HG03039 (cell line): ENCODE results near the gene SERPINB12.
A peak's percentile ranks its signal among the peaks of the same experiment; 100 is the strongest.

ENCODE experiments used
- ATAC-seq: cut with Tn5 transposase; IDR thresholded peaks from one replicate; pipeline ENCODE4 v1.9.1; 2021; ENCODE audit warnings: mild to moderate bottlenecking, moderate library complexity; ENCODE audit not compliant: unreplicated experiment

The SERPINB12 gene

DNA sequence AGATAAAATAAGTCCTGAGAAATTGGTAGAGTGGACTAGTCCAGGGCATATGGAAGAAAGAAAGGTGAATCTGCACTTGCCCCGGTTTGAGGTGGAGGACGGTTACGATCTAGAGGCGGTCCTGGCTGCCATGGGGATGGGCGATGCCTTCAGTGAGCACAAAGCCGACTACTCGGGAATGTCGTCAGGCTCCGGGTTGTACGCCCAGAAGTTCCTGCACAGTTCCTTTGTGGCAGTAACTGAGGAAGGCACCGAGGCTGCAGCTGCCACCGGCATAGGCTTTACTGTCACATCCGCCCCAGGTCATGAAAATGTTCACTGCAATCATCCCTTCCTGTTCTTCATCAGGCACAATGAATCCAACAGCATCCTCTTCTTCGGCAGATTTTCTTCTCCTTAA is 54.8 kb downstream of the SERPINB12 start:
- no peak for ATAC-seq

DNA sequence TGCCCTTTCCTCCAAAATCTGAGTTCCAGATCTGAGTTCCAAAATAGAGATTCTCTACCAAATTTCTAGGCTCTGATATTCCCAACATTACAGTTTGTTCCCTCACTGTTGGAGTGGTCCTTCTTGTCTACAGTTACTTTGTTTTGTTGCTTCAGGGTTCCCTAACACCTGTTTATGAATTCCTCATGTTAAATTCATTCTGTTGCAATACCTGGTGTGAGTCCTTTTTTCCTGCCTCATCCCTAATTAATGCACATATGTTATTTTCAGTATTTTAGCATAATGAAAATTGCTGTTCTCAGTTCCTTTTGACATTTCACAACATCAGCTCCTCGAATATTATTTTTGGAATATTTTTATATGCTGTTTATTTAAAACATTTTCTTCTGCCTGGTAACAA is 61.2 kb downstream of the SERPINB12 start:
- no peak for ATAC-seq

DNA sequence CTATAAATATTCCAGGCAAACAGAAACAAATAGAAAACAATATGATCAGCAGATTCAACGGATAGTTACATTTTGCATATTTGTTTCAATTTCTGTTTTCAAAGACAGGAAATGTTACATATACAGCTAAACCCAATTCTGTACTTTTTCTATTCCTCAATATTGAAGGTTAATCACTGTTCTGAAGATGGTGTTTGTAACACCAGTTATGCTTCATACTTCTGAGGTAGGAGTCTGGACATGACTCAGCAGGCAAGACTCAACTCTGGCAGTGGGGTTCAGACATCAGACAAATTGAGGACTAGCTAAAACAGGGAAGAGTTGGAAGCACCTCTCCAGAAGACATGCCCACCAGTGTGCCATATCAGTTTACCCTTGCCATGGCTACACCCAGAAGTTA is 61.6 kb downstream of the SERPINB12 start:
- peak; percentile 97 for ATAC-seq

DNA sequence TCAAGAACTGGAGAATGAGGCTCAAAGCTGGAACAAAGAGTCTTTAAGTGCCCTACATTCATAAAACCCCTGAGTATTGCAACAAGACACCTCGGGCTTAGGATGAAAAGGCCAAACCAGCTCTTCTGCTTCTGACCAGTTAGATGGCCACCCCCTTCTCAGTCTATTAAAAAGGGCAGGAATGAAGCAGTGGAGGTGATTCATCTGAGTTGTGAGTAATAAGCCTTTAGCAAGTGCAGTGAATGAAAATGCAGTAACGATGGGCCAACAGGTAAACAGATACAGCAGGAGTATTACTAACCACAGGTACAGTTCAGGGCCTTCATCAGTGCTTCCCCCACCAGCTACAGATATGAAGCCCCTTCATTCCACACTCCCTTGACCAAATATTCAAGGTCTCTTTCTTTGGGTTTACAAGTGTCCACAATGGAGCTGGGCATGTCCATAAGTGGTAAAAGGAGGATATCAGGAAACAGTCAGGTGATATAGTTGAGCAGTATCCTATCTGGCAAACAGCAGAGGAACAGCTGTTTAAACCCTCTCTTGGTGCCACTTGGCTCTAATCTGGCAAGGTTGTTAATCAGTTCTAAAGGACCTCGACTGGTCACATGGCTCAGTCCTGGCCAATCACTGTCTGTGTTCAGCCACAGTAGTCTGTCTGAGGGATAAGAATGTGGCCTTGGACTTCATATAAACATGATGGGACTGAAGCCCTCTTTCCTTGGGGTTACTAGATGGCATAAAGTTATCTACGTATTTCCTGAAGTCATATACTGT is 62.8 kb downstream of the SERPINB12 start:
- no peak for ATAC-seq

DNA sequence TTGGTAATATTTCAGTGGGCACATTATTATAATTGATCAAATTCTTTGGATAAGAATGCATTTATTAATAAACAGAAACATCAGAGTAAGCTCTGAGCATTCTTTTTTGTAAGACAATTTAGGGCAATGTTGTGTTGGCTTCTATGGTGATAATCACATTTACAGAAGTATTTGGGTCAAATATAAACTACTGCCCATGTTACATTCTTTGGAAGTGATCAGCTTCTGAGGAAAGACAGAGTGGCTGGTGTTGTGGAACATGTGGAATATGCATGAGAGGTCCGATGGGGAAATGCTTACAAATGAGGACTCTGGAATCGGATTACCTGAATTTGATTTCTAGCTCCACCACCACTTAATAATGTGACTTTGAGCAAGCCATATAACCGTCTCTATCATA is 64.4 kb downstream of the SERPINB12 start:
- ATAC-seq = no peak

DNA sequence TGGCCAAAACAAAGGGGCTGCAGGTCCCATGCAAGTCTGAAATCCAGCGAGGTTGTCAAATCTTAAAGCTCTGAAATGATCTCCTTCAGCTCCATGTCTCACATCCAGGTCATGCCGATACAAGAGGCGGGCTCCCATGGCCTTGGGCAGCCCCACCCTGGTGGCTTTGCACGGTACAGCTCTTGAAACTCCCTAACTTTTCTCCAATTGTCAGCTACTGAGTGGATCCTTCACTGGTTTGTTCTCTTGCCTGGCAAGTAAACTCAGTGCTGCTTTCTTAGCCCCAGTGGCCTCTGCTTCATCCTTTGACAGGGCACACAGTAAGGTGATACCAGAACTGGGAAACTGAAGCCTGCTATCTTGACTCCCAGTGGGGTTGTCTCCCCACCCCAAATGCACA is 71.3 kb downstream of the SERPINB12 start:
- ATAC-seq = no peak

DNA sequence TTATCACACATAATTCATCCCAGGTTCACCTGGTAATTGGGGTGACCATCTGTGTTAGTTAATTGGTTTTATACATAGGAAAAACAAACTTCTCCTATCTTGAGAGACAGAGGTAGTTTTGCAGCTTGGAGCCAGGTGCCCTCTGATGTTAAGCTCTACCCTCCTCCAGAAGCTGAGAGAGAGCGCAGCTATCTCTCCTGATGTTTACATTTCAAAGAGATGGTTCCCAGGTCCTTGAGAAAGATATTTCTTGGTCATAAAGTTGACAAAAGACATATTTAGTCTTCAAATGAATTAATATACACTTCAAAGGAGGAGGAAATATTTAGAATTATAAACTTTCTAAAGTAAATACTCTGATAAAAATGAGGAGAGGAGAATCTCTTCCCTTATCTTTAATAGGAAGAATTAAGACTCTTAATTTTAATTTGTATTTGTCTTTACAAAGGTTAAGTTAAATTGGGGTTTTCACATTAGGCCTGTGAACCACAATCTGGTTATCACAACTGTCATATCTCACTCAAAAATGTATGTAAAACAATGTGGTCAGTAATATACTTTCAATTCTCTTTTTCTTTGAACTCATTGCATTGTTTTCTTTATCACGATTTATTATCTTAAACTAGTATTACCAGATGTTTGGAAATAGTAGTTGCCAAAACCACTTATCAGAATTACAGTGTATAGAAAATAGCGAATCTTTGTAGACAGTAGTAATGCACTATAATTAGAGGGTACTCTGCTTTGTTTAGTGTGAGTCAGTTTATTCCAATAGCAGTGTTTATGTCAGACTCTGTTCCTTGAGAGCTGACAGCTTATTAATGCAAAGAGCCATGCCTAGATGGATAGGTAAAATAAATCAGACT is 75.1 kb downstream of the SERPINB12 start:
- peak; percentile 63 for ATAC-seq

DNA sequence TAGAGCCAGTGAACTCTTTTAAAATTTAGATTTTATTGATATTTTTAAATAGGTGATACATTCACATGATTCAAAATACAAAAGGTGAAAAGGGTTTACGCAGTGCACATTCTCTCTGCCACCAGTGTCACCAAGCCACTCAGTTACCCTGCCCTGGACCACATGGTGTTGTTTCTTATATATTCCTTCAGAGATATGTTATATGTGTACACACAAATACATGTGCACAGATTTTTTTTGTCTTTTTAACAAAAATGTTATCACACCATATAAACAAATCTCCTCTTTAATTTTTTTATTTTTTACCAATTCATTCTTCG is 75.7 kb downstream of the SERPINB12 start:
- no peak for ATAC-seq
